Upper lobe of left lung (tissue), 4 donors: Measurements from ENCODE around the gene SFMBT1.

Experiments
- CTCF ChIP-seq, 6 experiments: fragments of 450-650 bp in 4 of 6; fragments of 200-600 bp in 2 of 6; sonication (generic) in 2 of 6; IDR thresholded peaks; one replicate each; pipeline ENCODE4 v1.5.1; 2016 to 2019; ENCODE audit warnings: antibody characterized with exemption in 6 of 6
- POLR2A ChIP-seq, 4 donors: fragments of 450-650 bp; IDR thresholded peaks; one replicate each; pipeline ENCODE4 v1.5.1; 2016 to 2017; ENCODE audit warnings: antibody characterized with exemption in 4 of 4, mild to moderate bottlenecking in 2 of 4

GRCh38 chr3:53056442-53056841 lies 10.6 kb upstream of the SFMBT1 start:
- no peak for TF ChIP-seq CTCF (IDR thresholded peaks at IDR 0.05)
- no peak for TF ChIP-seq POLR2A (IDR thresholded peaks at IDR 0.05)
